IPS-NIHi11 (cell line): ENCODE measurements around the gene ROBO1.
"Not testable (repeated sequence)": the region's sequence is repeated elsewhere in the genome, so short reads cannot be mapped to it uniquely, and the experiment has no call there.

Experiments used
- DNase-seq: peaks from one replicate; pipeline ENCODE4 v3.0.0; 2012; ENCODE audit warnings: mixed read lengths, low spot score

Gene ROBO1

DNA sequence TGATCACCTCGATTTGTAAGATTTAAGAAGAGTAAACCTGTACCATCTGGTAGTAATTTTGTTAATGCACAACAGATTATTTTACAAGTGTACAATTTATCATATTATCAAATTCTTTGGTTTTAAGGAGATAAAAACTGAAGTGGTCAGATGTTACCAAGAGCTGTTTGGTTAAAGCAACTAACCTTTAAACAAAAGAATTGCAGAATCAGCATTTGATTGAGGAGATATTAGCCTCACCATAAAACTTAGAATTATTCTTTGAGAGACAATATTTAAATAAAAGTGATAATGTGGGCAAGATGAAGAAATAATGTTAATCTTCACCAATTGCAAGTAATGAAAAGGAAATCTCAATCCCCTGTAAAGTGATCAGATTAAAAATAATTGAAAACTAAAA is 1034.9 kb downstream of the ROBO1 start:
- no peak for DNase-seq

DNA sequence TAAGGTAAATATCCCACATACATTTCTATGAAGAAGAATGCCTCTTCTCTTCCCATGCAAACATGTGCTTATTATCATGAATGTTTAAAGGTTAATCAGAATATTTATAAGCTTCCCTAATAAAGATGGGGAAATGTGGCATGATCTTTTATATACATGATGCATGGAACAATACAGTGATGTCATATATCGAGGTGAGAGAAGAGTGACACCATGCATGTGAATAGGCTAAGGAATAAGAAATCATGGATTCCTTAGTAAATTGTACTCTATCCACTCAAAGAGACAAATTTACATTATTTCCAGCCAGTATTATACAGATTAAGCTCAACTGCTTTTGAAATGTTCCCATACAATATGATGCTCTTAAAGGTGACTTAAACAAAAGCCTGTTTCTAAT is 1035.3 kb downstream of the ROBO1 start:
- no peak for DNase-seq

DNA sequence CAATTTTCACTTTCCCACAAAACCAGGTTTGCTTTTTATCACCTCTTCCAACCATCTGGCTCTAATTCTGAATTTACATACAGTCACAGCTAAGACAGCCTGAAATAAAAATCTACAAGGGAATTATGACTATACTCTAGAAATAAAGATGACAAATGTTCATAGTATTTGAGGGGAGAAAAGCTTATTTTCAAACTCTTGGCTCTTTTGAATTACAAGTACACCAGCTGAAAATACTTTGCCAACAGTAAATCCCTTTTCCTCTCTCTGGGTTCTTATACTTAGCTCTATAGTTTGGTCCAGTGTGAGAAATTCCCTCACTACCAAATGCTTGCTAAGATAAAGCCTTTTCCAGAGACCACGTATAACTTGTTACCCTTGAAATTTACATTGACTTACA is 1037.9 kb downstream of the ROBO1 start:
- no peak for DNase-seq

DNA sequence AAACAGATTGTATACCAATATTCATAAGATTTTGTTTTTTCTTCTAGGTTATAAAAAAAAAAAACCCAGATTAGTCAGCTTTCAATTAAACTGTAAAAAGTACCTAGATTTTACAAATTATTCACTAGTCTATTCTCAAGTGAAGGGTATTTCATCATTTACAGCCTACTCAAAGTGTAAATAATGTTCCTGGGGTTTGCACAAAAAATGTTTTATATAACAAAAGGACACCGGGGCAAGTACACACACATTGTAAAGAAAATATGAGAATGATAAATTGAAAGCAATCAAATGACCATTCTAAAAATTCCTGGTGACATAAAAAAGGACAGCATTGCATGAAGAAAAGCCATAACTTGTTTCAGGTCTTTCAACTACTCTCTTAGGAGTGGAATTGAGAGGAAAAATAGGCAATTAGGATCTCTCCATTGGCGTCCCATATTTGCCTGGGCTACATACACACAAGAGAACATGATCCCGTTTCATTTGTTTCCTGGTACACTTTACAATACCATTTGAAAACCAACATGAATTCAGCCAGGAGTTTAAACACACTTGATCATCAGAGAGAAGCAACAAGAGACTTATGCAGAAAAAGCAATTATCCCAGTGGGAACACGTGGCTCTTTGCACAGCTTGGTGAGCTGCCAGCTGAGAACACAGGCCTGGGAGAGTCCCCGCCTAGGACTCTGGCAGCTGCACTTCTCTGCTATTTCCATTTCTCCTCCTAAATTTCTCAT is 1039.2 kb downstream of the ROBO1 start:
- DNase-seq = peak; percentile 22

GRCh38 chr3:78726545-78726944 is 1041.3 kb downstream of the ROBO1 start:
- no peak for DNase-seq

- DNase-seq = no peak
Measured at GRCh38 chr3:78725703-78726246, 1042.0 kb downstream of the ROBO1 start.

DNA sequence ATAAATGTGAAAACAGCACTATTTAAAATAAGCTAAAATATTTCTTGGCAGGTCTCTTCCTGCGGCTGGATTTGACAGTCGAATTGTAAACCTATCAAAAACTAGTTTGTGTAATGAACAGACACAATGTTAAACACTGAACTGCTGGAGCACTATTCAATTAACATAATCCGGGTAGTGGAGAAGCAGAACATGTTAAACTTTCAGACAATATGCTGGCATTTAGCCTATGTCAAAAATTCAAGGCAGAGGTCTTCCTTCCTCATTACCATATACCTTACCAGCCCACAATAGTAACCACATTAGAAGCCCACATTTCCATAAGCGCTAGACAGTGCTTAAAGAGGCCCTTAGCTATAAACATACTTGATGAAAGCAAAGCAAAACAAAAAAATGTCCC is 1042.9 kb downstream of the ROBO1 start:
- no peak for DNase-seq

DNA sequence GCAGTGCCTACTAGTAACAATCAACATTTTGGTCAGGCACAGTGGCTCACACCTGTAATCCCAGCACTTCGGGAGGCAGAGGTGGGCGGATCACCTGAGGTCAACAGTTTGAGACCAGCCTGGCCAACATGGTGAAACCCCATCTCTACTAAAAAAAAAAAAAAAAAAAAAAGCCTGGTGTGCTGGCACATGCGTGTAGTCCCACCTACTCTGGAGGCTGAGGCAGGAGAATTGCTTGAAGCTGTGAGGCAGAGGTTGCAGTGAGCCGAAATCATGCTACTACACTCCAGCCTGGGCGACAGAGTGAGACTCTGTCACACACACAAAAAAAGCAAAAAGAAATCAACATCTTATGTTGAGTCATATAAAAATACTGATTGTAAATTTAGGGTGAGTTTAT is 1043.4 kb downstream of the ROBO1 start:
- DNase-seq = not testable (repeated sequence)

DNA sequence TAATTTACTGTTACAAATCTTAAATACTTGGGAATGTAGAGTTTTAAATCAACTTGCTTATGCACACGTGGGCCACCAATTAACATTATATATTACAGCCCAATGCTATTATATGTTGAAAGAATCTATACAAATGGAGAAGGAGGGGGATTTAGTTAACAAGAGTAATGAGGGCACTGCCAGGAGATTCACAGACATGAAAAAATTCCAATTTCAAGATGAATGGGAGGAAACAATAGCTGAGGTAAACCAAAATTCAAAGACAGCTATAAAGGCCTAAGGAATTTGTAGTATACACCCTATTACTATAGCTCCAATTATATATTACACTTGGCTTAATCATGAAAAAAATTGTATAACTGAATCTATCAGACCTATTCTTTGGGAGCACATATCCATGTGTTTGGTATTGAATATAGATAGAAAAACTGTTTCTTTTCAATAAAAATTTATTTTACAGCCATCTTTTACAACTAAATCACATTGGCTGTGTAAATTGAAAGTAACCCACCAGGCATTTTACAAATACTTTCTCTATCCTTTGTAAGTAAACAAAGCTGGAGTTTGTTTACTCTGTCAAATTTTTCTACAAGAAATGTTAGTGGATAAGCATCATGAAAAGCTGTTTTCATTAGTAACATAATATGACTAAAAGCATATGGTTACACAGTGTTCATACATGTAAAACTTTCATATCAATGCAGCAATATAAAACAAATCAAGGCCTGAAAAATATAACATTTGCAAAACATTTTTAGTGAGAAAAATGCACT is 1045.8 kb downstream of the ROBO1 start:
- DNase-seq = no peak

DNA sequence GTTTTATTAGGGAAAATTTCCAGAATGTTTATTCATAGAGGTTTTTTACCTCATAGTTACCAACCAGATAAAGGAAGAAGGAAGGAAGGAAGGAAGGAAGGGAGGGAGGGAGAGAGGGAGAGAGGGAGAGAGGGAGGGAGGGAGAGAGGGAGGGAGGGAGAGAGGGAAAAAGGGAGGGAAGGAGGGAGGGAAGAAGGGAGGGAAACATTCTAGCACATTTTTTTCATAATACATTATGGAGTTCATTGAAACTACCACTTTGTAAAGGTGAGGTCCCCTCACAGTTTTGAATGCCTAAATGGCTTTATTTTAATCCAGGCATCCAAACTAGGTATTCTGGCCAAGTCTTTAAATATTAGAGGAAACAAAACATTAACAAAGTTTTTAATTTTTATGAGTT is 1049.1 kb downstream of the ROBO1 start:
- no peak for DNase-seq

DNA sequence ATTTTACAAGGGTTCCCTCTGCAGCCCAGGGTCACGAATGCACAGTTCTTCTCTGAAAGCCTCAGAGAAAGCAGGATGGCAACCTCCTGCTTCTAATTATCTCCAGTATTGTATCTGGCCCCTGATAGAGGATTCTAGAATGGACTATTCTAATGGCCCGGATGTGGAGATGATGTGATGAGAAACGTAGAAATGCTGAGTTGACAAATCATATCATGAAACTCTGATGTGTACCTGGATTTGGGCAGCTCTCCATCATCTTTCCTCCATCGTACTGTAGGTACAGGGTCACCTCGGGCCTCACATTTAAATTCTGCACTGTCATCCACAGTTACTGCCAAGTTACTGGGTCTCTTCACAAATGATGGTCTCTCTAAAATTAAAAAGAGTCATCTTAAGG is 1050.8 kb downstream of the ROBO1 start:
- DNase-seq = no peak

- DNase-seq = no peak
Measured at GRCh38 chr3:78712941-78713340, 1054.9 kb downstream of the ROBO1 start.

DNA sequence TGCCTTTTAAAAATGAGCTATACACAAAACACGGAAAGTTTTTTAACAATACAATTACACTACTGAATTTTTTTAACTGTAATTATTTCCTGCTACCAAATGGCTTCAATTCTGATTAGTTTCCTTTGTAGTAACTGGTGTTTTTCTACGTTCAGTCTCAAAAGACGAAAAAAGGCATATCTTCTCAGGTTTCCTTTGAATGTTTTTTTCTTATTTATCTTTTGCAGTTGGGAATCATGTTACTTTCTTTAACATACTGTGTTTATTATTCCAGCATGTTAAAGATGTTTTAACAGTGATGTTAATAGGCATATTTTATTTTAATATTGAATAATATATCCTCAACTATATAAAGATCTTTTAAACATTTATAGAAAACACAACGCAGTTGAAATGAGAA is 1055.5 kb downstream of the ROBO1 start:
- no peak for DNase-seq

DNA sequence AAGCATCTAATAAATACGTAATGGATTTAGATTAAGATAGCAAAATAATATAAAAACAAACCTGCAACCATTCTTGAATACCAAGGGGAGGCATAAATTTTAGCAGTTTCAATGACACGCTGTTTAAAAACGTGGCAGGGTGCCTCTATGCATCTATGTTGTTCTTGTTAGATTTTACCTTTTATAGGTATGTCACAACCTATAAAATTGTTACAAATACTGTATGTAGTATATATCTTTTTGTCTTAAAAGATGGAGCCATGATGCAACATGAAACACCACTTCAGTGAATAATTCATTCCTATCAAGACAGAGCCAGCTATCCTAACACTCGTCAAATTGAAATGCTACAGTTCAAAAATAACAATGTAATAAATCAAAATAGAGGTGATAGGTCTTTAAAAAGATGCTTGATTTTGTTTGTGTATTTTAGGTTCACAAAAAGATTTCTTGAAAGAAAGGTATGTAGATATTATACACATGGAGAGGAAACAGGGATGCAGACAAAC is 1059.2 kb downstream of the ROBO1 start:
- DNase-seq = no peak

GRCh38 chr3:78707609-78708008 is 1060.2 kb downstream of the ROBO1 start:
- no peak for DNase-seq

GRCh38 chr3:78706906-78707523 is 1060.8 kb downstream of the ROBO1 start:
- no peak for DNase-seq

- no peak for DNase-seq
Measured at GRCh38 chr3:78703944-78704343, 1063.9 kb downstream of the ROBO1 start.

- DNase-seq = no peak
Measured at GRCh38 chr3:78701537-78701936, 1066.3 kb downstream of the ROBO1 start.

DNA sequence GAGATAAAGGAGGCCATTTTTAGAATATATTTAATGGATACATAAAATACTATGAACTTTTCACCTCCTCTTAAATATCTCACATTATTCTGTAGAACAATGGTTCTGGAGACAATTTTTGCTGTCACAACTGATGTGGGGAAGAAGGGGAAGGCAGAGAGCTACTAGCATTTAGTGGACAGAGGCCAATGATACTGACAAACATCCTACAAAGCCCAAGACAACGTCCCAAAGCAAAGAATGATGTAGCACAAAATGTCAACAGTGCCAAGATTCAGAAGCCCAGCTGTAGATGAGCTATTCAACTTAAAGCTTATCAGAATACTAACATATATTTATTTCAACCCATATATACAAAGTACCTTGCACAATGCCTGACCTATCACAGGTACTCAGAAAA is 1069.4 kb downstream of the ROBO1 start:
- no peak for DNase-seq

DNA sequence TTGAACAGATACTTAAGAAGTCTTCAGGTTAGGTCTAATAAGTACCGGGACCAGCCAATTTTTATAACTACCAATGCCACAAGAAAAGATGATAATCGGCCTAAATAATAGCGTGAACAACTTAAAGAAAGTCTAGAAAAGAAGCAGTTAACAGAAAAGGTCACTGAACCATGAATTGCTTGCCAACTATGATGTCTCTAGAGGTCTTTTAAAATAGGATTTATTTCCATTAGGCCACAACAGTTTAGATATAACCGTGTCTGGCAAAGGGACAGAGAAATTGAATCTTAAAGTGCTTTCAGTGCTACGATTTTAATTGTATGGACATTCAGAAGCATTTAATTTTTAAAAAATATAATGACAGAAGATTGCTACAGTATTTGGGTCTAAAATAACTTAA is 1070.4 kb downstream of the ROBO1 start:
- no peak for DNase-seq

DNA sequence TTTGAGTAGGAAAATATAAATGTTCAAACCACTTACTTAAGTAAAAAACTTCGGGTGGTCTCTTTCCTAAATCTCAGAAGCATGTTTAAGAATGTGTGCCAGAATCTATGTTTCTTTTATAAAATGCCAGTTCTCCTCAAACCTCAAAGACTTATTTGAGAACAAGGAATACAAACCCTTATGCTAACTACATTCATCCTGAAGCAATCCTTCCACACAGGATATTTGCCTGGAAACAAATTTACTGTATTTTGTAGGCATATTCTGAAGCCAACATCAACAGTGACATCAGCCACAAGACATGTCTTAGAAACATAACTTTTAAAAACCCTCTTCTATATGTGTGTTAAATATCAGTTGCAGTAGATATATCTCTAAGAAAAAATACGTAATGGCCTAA is 1077.0 kb downstream of the ROBO1 start:
- DNase-seq = no peak

- DNase-seq = no peak
Measured at GRCh38 chr3:78689378-78689777, 1078.4 kb downstream of the ROBO1 start.

- DNase-seq = no peak
Measured at GRCh38 chr3:78687520-78687919, 1080.3 kb downstream of the ROBO1 start.
